HG02678 (cell line): ENCODE measurements around the gene KLHL21.
"Not testable (repeated sequence)": the region's sequence is repeated elsewhere in the genome, so short reads cannot be mapped to it uniquely, and the experiment has no call there.

Experiments
- ATAC-seq: cut with Tn5 transposase; IDR thresholded peaks from one replicate; pipeline ENCODE4 v1.9.1; 2021; ENCODE audit warnings: mild to moderate bottlenecking, moderate library complexity; ENCODE audit not compliant: unreplicated experiment

The KLHL21 gene

DNA sequence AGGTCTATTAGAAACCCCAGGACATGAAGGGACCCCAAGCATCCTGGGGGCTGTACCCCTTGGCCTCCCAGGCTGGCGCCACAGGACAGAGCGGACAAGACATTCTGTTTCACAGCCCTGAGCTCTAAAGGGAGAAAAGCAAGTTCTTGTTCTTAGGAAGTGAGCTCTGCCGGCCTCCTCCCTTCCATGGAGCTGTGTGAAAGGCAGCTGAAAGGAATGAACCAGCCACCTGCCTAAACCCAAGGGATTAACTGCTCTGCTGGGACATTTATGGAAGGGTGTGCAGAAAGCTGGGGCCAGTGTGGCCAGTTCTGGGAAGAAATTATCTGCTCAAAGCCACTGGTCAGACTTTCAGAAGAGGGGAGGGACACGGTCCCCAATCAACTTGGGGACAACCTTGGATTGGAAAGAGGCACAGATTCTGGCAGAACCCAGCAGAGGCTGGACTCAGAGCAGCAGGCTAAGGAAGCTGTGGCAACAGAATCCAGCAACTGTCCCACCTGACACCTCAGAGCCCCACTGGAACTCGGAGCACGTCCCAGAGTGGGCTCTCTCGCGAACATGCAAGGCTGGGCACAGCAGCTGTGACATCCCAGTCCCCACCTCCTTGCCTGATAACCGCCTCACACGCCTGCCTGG lies 2.1 kb downstream of the KLHL21 start:
- ATAC-seq = no peak

DNA sequence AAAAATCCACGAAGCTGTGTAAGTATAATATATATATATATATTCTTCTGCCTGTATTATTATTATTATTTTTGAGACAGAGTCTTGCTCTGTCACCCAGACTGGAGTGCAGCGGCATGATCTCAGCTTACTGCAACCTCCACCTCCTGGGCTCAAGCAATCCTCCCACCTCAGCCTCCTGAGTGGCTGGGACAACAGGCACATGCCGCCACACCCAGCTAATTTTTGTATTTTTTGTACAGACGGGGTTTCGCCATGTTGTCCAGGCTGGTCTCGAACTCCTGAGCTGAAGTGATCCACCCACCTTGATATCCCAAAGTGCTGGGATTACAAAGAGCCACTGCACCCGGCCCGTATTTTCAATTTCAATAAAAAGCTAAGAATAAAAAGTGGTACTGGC lies 2.7 kb downstream of the KLHL21 start:
- ATAC-seq = not testable (repeated sequence)

DNA sequence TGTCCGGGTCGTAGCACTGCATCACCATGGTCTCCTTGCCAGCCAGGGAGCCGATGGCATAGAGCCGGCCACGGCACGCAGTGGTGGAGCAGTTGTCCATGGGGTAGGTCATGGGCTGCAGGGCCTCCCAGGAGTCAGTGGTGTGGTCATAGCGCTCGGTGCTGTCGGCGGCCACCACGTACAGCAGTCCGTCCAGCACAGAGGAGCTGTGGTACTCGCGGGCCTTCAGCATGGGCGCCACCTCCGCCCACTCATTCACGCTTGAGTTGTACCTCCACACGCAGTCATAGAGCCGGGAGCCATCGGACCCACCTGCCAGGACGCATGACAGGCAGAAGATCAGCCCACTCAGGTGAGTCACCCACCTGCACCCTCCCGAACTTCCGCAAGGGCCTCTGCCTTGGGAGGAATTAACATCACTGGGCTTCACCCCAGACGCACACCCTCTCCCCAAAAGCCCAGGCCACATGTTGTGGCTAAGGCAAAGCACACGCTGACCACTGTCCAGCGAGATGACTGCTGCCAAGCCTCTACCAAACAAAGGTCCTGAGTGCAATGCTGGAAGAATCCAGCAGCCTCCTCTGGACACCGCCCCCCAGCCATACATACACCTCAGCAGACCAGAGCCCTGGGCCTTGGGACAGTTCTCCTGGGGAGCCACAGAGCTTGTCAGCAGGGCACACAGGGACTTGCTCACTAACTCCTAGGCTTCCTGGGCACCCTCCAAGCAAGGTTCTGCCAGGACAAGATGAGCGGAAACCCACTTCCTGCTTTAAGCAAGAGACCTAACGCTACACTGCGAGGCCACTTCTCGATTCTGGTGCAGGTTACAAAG lies 3.3 kb downstream of the KLHL21 start:
- ATAC-seq = no peak

DNA sequence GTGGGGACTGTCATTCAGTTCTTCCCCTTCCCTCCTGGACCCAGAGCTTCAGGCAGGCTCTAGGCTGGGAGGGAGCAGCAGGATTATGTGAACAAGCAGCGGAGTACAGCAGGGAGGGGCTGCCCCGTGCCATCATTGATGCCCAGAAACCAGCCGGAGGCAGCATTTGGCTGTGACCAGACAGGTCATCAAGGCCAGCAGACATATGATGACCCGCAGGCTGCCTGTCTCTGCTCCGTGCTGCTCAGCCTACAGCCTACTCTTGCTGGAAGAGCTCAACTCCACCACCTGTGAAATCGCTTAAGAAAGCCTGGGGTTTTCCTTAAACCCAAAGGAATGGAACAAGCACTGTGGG lies 4.9 kb downstream of the KLHL21 start:
- no peak for ATAC-seq

DNA sequence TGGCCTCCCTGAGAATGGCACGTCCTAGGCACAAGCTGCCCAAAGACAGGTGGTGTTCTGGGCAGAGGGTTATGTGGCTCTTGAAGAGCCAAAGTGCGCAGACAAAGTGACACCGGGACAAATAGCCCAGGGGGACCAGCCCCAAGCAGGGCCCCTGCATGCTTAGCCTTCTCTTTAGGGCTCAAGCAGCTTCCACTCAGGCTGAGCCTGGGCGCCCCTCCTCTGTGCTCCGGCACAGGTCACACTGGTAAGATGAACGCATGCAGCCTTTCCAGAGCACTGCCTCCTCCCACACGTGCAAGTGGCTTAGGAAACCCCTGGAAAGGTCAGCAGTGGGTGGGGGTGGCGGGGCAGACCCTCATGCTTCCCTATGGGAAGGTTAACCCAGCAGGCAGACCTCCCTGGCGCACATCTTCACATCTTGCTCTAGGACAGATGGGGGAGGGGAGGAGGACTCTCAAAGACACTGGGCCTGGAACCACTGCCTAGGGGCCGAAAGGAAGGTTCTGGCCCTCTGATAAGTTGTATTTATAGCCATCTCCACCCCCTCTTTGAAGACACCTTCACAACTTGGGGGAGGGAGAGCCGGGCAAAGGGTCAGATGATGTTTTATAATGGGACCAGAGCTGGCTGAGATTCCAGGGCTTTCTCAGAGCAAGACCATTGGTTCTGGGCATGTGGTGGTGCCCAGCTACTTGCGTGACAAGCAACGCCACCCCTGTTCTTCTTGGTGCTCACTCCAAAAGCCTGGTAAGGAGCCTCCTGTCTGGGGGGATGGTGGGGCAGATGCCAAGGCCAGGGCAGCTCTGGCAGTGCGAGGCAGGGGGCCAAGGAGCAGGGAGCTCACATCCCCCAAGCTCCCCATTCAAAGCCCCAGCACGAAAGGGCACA lies 5.5 kb downstream of the KLHL21 start:
- ATAC-seq = no peak

DNA sequence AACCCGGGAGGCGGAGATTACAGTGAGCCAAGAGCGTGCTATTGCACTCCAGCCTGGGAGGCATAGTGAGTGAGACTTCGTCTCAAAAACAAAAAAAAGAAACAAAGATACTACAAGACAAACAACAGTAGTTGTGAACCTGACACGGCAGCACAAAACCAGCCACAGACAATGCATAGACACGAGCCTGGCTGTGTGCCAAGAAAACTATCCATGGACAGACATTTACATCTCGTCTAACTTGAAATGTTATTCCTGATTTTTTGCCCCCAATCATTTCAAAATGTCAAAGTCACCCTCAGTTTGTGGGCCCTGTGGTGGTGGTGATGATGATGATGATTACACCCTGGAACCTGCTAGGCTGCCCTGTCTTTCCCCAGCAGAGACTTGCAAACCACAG lies 6.3 kb downstream of the KLHL21 start:
- ATAC-seq = no peak

DNA sequence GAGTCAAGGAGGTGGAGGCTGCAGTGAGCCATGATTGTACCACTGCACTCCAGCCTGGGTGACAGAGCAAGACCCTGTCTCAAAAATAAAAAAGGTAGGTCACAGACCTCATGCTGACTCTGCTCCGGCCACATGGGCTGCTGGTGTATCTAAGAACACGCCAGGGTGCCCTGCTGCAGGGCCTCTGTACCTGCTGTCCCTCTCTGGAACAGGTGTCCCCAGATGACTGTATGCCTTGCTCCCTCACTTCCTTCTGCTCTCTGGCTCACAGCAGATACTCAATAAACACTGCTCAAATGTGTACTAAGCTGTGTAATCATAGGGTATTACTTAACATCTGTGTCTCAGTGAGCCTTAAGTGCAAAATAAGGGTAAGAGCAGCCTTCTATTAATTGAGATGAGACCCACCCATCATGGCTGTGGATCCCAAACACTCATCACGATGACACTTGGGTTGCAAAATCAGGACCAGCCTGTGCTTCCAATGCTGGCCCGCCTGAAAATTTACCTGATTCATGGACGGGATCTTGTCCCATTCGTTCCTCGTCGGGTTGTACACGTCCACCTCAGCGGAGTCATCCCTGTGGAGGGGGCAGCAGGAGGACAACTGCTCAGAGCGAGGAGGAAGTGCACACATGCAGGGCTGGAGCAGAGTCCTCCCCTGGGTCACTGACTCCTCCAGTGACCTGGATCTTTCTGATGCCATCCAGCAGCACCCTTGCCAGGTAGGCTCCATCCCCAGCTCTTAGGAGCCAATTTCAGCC lies 7.5 kb downstream of the KLHL21 start:
- no peak for ATAC-seq

DNA sequence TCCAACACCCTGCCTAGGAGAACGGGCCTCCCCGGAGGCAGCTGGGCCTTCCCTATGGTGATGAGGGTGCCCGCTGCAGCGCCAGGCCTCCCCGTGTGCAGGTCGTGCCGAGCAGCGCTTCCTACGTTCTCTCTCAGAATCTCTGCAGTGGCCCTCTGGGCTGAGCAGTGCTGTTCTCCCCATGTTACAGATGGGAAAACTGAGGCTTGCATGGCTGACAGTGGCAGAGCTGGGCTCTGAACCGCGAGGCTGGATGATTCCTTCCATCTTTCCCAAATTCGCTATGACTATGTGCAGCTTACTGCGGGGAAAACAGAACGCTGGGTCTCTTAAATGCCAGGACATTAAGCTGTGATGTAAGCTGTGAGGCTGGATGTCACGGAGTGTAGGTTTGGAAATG lies 8.9 kb downstream of the KLHL21 start:
- ATAC-seq = no peak

DNA sequence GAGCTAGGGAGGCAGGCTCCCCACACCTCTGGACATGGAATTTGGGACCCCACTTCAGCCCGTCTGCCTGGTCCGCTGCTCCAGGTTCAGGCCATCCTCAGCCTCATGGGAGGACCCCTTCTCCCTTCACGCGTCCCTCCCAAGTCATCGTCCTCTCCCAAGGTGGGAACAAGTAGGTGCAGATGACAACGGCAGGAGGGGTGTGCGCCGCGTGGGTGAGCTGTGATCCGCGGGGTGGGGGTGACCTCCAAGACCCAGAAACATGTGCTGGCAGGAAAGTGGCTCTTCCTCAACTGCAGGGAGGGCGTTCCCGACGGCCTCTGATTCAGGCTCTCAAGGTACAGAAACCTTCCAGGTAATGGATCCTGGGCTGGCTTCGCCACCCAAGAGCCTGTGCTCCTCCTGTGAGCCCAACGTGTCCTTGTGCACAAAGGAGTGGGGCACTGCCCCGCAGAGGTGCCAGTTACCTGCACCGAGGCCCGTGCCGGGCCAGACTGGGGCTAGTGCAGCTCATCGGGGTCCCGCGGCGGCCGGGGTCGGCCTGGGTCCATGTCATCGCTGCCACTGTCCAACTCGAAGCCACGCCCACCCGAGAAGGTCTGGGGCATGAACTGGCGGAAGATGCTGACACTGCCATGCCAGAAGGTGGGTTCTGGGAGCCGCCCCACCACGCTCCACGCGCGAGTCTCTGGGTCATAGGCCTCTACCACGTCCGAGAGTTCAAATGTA lies 9.6 kb downstream of the KLHL21 start:
- no peak for ATAC-seq

DNA sequence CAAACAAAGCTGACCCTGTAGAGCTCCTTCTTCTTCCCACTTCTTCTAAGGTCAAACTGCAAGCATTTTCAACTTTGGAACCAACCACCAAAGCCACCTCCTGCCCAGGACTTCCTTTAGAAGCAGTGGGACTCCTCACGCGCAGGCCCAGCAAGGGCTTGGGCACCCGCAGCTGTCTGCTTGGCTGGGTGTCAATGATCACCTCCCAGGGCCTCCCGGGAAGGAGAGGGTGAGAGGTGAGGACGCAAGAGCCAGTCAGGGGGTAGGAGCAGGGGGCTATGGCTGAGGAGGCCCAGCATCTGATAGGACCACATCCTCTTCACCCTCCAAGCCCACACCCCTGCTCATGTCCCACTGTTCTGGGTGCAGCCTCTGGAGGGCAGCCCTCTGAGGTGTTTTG lies 10.2 kb downstream of the KLHL21 start:
- ATAC-seq = no peak

DNA sequence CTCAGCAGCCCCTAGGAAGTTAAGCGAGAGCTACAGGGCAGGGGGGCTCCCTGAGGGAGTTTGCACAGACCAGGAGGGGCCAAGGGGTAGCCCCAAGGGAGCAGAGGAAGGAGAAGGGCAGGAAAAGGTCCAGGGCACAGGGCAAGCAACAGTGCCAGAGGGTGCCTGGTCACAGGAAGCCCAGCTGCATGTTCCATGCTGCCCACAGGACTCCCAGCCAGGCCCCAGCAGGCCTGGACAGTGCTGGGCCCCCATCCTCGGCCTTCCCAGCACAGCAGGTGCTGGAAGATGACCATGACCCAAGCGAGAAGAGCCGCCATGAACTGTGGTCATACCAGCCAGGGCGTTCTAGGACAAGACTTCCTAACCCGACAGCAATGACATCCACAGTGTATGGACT lies 11.0 kb downstream of the KLHL21 start:
- no peak for ATAC-seq

DNA sequence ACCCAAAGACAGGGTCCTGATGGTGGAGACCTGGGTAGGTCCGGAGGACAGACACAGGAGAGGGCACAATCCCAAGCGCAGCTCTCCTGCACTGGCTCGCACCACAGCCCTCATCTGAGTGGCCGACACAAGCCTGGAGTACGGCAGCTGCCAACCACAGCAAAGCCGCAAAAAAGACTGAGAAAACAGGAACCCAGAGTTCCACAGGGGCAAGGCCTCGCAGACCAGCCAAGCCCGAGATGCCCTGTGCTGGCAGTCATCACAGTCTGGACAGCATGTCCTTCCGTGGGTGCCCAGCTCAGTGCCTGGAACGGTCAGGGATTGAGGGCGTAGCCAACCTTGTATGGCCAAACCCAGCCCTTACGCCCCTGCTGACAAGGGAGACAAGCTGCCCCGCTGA lies 11.4 kb downstream of the KLHL21 start:
- ATAC-seq = no peak

DNA sequence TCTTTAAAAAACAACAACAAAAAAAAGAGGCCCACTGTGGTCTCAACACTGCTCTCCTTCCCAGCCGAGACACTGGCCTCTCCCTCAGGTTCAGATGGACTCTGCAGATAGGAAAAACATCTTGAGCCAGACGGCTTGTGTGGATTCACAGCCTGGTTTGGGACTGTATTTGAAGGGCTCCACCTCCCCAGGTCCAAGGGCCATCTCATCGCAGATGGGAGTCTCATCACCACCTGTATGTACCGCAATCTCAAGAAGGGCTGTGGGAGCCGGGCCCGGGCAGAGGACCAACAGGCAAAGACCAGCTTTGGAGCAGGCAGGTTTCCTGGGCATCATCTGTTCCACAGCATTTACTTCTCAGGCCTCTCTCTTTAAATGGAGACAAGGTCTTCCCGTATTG lies 12.6 kb downstream of the KLHL21 start:
- ATAC-seq = no peak

DNA sequence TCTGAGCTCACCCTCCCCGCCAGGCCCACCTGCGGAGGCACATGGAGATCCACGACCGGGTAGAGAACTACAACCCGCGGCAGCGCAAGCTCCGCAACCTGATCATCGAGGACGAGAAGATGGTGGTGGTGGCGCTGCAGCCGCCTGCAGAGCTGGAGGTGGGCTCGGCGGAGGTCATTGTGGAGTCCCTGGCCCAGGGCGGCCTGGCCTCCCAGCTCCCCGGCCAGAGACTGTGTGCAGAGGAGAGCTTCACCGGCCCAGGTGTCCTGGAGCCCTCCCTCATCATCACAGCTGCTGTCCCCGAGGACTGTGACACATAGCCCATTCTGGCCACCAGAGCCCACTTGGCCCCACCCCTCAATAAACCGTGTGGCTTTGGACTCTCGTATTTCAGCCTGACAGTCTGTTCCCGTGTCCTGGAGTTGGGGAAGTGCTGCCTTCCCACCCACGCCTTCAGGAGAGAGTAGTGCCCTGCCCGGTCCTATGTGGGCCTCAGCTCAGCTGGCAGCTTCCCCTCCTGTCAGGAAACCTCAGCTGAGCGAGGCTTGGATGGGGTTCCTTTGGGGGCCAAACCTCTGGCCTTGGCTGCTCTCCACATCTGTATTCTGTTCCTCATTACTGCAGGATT lies 13.7 kb downstream of the KLHL21 start:
- ATAC-seq = no peak

DNA sequence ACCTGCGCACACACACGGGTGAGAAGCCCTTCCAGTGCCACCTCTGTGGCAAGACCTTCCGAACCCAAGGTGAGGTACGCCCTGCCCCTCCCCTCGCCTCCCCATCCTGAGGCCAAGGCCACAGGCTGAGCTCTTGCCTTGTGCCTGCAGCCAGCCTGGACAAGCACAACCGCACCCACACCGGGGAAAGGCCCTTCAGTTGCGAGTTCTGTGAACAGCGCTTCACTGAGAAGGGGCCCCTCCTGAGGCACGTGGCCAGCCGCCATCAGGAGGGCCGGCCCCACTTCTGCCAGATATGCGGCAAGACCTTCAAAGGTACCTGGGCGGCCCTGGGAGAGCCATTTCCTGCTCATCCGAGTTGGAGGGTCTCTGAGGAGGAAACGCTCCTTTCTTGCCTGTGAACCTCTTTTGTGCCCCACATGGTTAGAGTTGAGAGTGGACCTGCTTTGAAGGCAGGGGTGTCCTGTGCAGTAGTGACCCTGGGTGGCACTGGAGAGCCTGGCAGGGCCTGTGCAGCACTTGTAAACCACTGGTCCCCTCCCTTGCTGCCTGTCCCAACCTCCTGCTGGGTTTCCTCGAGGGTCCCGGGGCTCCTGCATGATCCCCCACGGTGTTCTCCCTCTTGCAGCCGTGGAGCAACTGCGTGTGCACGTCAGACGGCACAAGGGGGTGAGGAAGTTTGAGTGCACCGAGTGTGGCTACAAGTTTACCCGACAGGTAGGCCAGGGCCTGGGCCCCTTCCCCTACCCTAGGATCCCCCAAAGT lies 14.4 kb downstream of the KLHL21 start:
- ATAC-seq = no peak

DNA sequence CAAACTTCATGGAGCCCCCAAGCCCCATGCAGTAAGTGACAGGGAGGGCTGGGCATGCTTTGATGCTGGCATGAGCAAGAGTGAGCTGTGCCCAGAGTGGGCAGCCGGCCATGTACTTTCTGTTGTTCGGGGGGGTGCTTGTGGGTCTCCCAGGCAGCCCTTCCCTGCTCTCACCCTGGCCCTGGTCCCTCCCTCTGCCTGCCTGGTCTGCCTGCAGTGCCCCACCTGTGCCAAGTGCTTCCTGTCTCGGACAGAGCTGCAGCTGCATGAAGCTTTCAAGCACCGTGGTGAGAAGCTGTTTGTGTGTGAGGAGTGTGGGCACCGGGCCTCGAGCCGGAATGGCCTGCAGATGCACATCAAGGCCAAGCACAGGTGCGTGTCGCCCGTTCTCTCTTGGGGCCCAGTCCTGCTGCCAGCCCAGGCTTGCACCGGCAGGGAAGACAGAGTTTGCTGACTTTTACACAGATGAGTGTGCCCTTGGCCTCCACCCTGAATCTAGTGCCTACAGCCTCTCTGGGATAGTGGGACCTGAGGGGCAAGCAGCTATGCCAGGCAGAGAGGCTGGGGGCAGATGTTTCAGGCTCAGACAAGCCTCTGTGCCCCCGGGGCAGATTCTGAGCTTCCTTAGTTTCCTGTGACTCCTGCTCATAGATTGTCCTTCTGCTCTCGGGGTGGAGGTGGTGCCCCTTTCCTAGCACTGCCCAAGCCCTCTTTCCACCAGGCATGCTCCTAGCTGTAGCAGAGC lies 15.2 kb downstream of the KLHL21 start:
- no peak for ATAC-seq

DNA sequence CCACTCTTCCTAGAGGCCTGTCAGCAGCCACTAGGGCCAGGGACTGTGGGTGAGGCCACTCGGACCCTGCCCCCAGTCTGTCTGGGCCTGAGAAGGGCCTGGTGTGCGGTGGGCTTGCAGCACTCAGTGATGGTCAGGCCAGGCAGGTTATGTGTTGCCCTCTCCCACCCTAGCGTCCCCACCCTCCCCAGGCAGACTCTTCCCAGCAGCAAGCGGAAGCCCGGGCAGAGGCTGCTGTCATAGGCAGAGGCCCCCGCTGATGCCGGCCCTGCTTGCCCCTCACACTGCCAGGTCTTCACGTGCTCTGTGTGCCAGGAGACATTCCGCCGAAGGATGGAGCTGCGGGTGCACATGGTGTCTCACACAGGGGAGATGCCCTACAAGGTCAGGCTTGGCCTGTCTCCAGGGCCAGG lies 16.3 kb downstream of the KLHL21 start:
- ATAC-seq = no peak

DNA sequence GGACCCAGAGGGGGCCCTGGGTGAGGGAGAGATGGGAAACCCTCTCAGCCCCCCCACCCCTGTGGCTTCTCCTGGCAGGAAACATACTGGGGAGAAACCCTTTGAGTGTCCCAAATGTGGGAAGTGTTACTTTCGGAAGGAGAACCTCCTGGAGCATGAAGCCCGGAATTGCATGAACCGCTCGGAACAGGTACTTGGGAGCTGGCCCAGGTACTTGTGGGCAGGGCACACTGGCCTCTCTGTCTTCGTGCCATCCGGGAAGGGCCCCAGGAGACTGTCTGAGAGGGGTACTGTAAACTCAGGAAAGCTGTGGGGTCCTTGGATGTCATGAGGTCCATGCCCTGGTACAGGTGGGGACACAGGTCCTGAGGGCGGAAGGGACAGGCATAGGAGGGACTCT lies 16.8 kb downstream of the KLHL21 start:
- no peak for ATAC-seq
